Upper lobe of left lung (tissue), 4 donors: ENCODE measurements around the gene TESPA1.

ENCODE experiments used
- EP300 ChIP-seq, 4 donors: sonication (generic); formaldehyde crosslinking; IDR thresholded peaks; one replicate each; pipeline ENCODE4 v1.5.1; 2017; ENCODE audit warnings: antibody characterized with exemption in 4 of 4, control low read depth in 2 of 4
- POLR2A ChIP-seq, 4 donors: fragments of 450-650 bp; IDR thresholded peaks; one replicate each; pipeline ENCODE4 v1.5.1; 2016 to 2017; ENCODE audit warnings: antibody characterized with exemption in 4 of 4, mild to moderate bottlenecking in 2 of 4

GRCh38 chr12:54974279-54974678 lies 10.3 kb downstream of the TESPA1 start:
- no peak for TF ChIP-seq POLR2A (IDR thresholded peaks at IDR 0.05)
- no peak for TF ChIP-seq EP300 (IDR thresholded peaks at IDR 0.05)
